Liver (tissue), 9 donors: ENCODE results near the gene ADGRD1. TPM values are rescaled to one million over a fixed set of nuclear protein-coding genes. Genes with fewer than 3 reads are reported as not detected.

Source experiments
- DNase-seq: peaks from one replicate; pipeline ENCODE4 v3.0.0-alpha.2; 2017; ENCODE audit warnings: low spot score
- H3K27ac ChIP-seq, 2 donors: one replicate each; pipeline ENCODE4 v1.7.0; 2013; ENCODE audit warnings: inconsistent platforms in 2 of 2, low read length in 2 of 2, control low read depth in 1 of 2, low read depth in 1 of 2, mild to moderate bottlenecking in 1 of 2
- H3K27me3 ChIP-seq, 4 donors: one replicate each; pipeline versions ENCODE4 v1.6.1 to v1.7.0; 2013; ENCODE audit warnings: low read length in 3 of 4, inconsistent platforms in 1 of 4, mild to moderate bottlenecking in 1 of 4, moderate library complexity in 1 of 4; ENCODE audit not compliant: control insufficient read depth in 4 of 4, insufficient read depth in 4 of 4
- H3K36me3 ChIP-seq, 4 donors: one replicate each; pipeline versions ENCODE4 v1.6.1 to v1.7.0; 2013; ENCODE audit warnings: low read length in 3 of 4, mild to moderate bottlenecking in 3 of 4, low read depth in 1 of 4, moderate library complexity in 1 of 4; ENCODE audit not compliant: control insufficient read depth in 4 of 4, insufficient read depth in 3 of 4
- H3K4me1 ChIP-seq, 4 donors: one replicate each; pipeline versions ENCODE4 v1.6.1 to v1.7.0; 2013; ENCODE audit warnings: low read length in 3 of 4, mild to moderate bottlenecking in 3 of 4, moderate library complexity in 1 of 4; ENCODE audit not compliant: control insufficient read depth in 4 of 4, insufficient read depth in 4 of 4
- H3K4me3 ChIP-seq, 3 donors: one replicate each; pipeline versions ENCODE4 v1.6.1 to v1.7.0; 2013; ENCODE audit warnings: low read length in 3 of 3, control low read depth in 1 of 3, low read depth in 1 of 3, mild to moderate bottlenecking in 1 of 3
- H3K9ac ChIP-seq, 2 donors: one replicate each; pipeline ENCODE4 v1.7.0; 2013; ENCODE audit warnings: low read length in 2 of 2, mild to moderate bottlenecking in 2 of 2, moderate library complexity in 2 of 2, control low read depth in 1 of 2, low read depth in 1 of 2
- H3K9me3 ChIP-seq, 4 donors: one replicate each; pipeline versions ENCODE4 v1.6.1 to v1.7.0; 2013; ENCODE audit warnings: low read length in 3 of 4; ENCODE audit not compliant: control insufficient read depth in 4 of 4
- CTCF ChIP-seq: fragments of 150-350 bp; IDR thresholded peaks from 2 replicates; pipeline ENCODE4 v1.5.1; 2017; ENCODE audit warnings: improper control_type of control experiment, low read depth, low read length; ENCODE audit not compliant: missing input control
- EGR1 ChIP-seq, 2 donors: IDR thresholded peaks; 2 replicates each; pipeline ENCODE4 v1.6.1; 2016 to 2018; ENCODE audit warnings: antibody characterized with exemption in 2 of 2, low read depth in 2 of 2
- FOXA1 ChIP-seq: IDR thresholded peaks from 2 replicates; pipeline ENCODE4 v1.6.1; 2016; ENCODE audit warnings: antibody characterized with exemption
- FOXA2 ChIP-seq: IDR thresholded peaks from 2 replicates; pipeline ENCODE4 v1.6.1; 2016; ENCODE audit warnings: antibody characterized with exemption
- HNF4A ChIP-seq, 2 donors: conservative IDR thresholded peaks; 2 replicates each; pipeline ENCODE4 v1.6.1; 2016; ENCODE audit warnings: antibody characterized with exemption in 2 of 2, mild to moderate bottlenecking in 2 of 2
- HNF4G ChIP-seq: IDR thresholded peaks from 2 replicates; pipeline ENCODE4 v1.6.1; 2016; ENCODE audit warnings: antibody characterized with exemption
- JUND ChIP-seq, 2 donors: IDR thresholded peaks; 2 replicates each; pipeline ENCODE4 v1.6.1; 2016; ENCODE audit warnings: antibody characterized with exemption in 2 of 2
- NR2F2 ChIP-seq: IDR thresholded peaks from 2 replicates; pipeline ENCODE4 v1.6.1; 2016; ENCODE audit warnings: antibody characterized with exemption
- RAD21 ChIP-seq, 2 donors: IDR thresholded peaks; 2 replicates each; pipeline ENCODE4 v1.6.1; 2016; ENCODE audit warnings: antibody characterized with exemption in 2 of 2, mild to moderate bottlenecking in 2 of 2
- REST ChIP-seq: IDR thresholded peaks from 2 replicates; pipeline ENCODE4 v1.6.1; 2016; ENCODE audit warnings: antibody characterized with exemption, mild to moderate bottlenecking
- RXRA ChIP-seq, 2 donors: IDR thresholded peaks; 2 replicates each; pipeline ENCODE4 v1.6.1; 2017 to 2018; ENCODE audit warnings: antibody characterized with exemption in 2 of 2, mild to moderate bottlenecking in 1 of 2
- SP1 ChIP-seq: IDR thresholded peaks from 2 replicates; pipeline ENCODE4 v1.6.1; 2018; ENCODE audit warnings: antibody characterized with exemption, mild to moderate bottlenecking
- ZBTB33 ChIP-seq: IDR thresholded peaks from 2 replicates; pipeline ENCODE4 v1.6.1; 2016; ENCODE audit warnings: antibody characterized with exemption
- WGBS: extraction: QIAGEN DNeasy Blood & Tissue Kit; methylation state at CpG from one replicate; pipeline ENCODE4 v1.1.7; 2013; 5-methylcytosine and 5-hydroxymethylcytosine counted together
- polyA plus RNA-seq, 2 donors: library from polyadenylated mRNA; stranded (reverse) in 1 of 2; unstranded in 1 of 2; fragments of 200-250 nt in 1 of 2; fragments of >200 nt in 1 of 2; fragmentation: Nextera tagmentation in 1 of 2; extraction: Ambion mirVana in 1 of 2; gene quantifications; one replicate each; pipeline versions ENCODE4 v1.2.1 to v1.2.3, GENCODE V29; 2013 to 2015
- total RNA-seq, 2 donors: library from RNA; depleted of rRNA; stranded (reverse); fragments of >200 nt; gene quantifications; one replicate each; pipeline ENCODE4 v1.2.3, GENCODE V29; 2014
- donor health status: healthy.
- donor health status: healthy.
- donor health status: healthy.
- donor health status: healthy.
- donor health status: healthy.

Gene ADGRD1
- total and polyA plus RNA-seq, 4 donors: 2.7 to 7.1 (median 4.6) TPM

GRCh38 chr12:131021154-131021541 lies 67.4 kb downstream of the ADGRD1 start:
- H3K27ac ChIP-seq: no peak overlapping the region
- H3K36me3 ChIP-seq: no peaks in the 10 kb centered on the region
- H3K4me1 ChIP-seq: no peaks in the 10 kb centered on the region
- H3K27me3 ChIP-seq: no peaks in the 10 kb centered on the region
- no peak for DNase-seq
- no peak overlapping the region for H3K9ac ChIP-seq
- TF ChIP-seq RXRA (IDR thresholded peaks at IDR 0.05): no peak
- TF ChIP-seq CTCF: no peak
- TF ChIP-seq NR2F2: no peak
- WGBS: 86% methylated on average over 20 of the region's 20 CpGs
- no peaks in the 10 kb centered on the region for H3K9me3 ChIP-seq
- no peak overlapping the region for H3K4me3 ChIP-seq

GRCh38 chr12:131024026-131024425 lies 70.3 kb downstream of the ADGRD1 start:
- DNase-seq: no peak
- no peaks in the 10 kb centered on the region for H3K36me3 ChIP-seq
- no peaks in the 10 kb centered on the region for H3K27me3 ChIP-seq
- H3K27ac ChIP-seq: no peak overlapping the region
- no peak overlapping the region for H3K4me3 ChIP-seq
- no peak for TF ChIP-seq REST
- no peak for TF ChIP-seq FOXA1
- TF ChIP-seq RXRA (IDR thresholded peaks at IDR 0.05): no peak
- no peak for TF ChIP-seq EGR1 (IDR thresholded peaks at IDR 0.05; ENCODE audit: low read depth in 2 of 2)
- no peak for TF ChIP-seq NR2F2
- no peak for TF ChIP-seq ZBTB33
- TF ChIP-seq JUND (IDR thresholded peaks at IDR 0.05): no peak
- TF ChIP-seq HNF4A (conservative IDR thresholded peaks at IDR 0.05): no peak
- no peak for TF ChIP-seq SP1
- no peak for TF ChIP-seq FOXA2
- TF ChIP-seq RAD21 (IDR thresholded peaks at IDR 0.05): no peak
- no peak for TF ChIP-seq HNF4G
- 88% methylated on average over 11 of the region's 11 CpGs for WGBS
- no peaks in the 10 kb centered on the region for H3K9me3 ChIP-seq
- H3K9ac ChIP-seq: no peak overlapping the region
- H3K4me1 ChIP-seq: no peaks in the 10 kb centered on the region
